NCI-H1417 treated with DMSO at 0.1 percent for 48 hours (cell line): ENCODE measurements around the gene LRRC46.
A peak's percentile ranks its signal among the peaks of the same experiment; 100 is the strongest.

Source experiments
- DNase-seq: peaks from one replicate; lab custom pipeline; 2025; lab: John Stamatoyannopoulos, UW

LRRC46 gene, protein sequence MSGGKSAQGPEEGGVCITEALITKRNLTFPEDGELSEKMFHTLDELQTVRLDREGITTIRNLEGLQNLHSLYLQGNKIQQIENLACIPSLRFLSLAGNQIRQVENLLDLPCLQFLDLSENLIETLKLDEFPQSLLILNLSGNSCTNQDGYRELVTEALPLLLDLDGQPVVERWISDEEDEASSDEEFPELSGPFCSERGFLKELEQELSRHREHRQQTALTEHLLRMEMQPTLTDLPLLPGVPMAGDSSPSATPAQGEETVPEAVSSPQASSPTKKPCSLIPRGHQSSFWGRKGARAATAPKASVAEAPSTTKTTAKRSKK

DNA sequence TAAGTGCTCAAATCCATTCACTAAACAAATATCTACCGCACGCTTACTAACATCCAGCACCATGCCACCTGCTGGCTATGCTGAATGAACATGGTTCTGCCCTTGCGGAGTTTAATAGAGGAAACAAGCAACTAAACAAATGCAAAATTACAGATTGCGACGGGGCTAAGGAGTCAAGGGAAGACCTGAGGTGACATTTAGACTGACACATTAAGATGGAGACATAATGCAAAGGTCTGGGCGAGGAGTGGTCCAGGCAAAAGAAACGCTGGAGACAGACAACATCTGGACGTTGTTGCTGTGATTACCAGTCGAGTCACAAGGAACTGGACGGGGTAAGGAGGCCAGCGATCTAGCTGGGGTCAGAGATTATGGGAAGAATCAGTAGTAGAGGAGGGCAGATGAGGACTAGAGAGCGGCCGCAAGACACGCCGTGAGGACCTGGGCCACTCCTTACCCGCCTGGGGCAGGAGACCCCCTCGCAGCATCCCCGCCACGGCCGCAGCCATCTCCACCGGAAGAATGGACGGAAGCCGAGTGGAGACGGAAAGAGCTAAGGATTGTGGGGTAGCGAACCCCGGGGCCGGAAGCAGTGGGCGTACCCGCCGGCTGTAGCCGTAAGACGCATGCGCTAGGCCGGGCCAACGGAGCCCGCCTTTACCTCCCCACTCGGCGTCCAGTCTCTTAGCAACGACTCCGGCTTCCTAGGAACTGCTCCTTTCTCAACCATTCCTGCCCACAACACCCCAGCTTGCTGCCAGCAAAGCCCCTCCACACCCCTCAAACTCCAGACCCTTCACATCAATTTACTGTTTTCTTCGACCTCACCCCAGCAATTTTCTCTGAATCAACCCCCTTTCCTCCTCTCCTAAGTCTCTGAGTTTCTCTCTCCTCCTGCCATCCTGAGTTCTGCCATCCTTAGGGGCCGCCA lies at the start of gene LRRC46, which contains the start of gene MRPL10:
Gene LRRC46 (plus strand): TSS at position 668 of the 931 bp plus-strand sequence. CDS start 320 bp downstream, outside the sequence.
Gene MRPL10 (minus strand): TSS at position 539 of the 931 bp plus-strand sequence. CDS start 30 bp downstream, at position 509.
- peak; percentile 66 for DNase-seq

DNA sequence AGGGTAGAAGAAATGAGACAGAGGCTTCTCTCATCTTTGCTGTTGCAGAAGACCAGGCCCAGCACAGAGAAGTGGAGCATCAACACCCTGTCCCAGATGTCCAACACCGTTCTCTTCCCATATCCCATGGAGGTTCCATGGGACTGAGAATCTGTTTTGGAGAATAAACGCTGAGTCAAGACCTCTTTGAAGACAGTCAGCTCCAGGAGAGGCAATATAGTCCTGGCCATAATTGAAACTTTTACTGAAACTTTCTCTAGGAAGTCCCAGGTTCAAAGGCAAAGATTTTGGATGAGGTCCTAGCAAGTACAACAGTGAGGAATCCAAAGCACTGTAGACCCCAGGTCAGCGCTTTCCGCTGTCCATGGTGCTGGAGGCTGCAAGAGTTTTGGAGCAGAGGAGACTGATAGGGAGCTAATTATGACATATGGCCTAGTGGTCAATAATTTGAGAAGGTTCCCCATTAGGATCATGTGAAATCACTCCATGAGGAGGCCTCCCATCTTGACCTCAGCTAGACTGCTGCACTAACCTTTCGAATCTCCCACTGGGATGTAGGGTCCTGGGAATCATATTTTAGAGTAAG lies 45.8 kb upstream of the LRRC46 start:
- DNase-seq: no peak

DNA sequence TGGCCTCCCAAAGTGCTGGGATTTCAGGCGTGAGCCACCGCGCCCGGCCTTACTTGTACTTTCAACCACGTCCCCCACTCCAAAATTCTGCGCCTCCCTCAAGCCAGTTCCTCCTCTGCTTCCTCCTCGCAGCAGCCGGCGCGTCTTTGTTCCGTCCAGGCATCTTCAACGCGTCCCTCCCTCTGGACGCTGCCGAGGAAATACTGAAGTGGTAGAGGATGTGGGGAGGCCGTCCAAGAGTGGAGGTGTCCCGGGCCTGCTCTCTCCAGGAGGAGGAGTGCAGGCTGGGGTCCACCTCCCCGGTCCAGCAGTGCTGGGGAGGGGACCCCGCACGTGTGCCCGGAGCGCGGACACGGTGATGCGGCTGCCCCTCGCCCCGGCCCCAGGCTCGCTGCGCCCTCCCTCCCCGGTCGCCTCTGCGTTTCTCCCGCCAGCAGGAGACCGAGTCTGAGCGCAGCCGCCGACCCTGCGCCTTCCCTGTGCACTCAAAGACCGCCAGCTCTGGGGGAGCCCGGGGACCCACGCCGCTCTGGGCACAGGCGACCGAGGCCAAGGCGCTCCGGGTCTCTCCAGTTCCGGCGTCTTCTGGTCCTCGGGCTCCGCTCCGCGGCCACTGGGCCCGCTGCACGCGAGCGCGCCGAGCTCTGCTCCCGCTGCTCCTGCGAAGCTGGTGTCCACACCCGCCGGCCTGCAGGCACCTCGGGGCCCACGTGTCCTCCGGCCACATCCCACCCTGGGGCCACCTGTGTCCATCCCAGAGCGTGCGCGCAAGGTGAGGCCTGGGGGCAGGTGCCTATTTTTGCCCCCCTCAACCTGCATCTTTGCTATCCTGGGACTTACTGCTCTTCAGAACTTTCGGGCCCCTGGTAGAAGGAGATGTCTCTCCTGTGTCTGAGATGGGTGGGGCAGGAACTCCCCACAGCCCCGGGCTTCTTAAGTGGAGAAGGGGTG lies 41.6 kb upstream of the LRRC46 start:
- no peak for DNase-seq

DNA sequence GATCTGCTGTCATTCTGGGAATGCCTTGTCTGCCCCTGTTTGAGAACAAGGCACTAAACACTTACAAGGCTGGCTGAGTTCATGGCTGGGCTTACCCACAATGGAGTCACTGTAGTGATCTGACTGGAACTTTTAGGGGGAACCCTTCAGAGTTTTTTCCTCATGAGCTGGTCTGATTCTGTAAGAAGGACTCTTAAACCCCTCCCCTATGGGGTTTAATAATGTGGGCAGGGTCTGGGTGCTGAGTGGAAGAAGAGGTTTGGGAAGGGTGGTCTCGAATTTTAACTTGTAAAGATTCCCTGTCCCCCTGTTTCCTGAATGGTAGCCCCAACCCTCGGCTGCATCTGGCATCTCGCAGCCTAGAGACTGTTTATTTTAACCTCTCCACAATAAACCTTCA lies 40.4 kb upstream of the LRRC46 start:
- DNase-seq: no peak

DNA sequence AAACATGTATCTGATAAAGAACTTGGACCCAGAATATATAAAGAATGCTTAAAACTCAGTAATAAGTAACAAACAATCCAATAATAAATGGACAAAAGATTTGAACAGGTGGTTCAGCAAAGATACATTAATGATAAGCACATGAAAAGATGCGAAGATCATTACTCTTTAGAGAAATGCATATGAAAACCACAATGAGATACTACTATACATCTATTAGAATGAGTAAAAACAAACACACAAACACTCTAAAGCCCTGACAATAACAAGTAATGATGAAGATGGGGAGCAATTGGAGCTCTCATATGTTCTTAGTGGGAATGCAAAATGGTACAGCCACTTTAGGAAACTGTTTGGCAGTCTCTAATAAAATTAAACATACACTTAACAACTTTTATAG lies 39.0 kb upstream of the LRRC46 start:
- DNase-seq: no peak

DNA sequence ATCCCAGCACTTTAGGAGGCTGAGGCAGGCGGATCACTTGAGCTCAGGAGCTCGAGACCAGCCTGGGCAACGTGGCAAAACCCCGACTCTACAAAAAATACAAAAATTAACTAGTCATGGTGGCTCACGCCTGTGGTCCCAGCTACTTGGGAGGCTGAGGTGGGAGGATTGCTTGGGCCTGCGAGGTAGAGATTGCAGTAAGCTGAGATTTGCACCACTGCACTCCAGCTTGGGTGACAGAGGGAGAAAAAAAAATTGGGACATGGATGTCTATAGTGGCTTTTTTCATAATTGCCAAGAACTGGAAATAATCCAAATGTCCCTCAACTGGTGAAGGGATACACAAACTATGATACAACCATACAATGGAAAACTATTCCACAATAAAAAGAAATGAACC lies 38.5 kb upstream of the LRRC46 start:
- DNase-seq: no peak

DNA sequence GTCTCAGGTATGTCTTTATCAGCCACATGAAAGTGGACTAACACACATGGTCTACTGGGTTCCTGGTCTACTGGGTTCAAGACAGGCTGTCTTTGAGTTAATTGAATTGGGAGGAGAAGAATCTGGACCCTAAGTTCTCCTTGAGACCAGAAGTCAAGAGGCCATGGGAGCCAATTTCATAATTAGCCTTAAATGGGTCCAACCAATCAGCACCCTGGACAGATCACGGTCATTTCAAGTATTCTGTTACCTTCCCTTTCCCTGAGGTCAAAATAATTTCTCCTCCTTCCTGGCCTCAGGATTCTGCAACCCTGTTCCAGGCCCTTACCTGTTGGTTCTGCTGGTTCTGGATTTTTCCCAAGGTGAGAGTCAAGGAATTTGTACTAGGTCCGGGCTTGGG lies 33.7 kb upstream of the LRRC46 start:
- DNase-seq: no peak

DNA sequence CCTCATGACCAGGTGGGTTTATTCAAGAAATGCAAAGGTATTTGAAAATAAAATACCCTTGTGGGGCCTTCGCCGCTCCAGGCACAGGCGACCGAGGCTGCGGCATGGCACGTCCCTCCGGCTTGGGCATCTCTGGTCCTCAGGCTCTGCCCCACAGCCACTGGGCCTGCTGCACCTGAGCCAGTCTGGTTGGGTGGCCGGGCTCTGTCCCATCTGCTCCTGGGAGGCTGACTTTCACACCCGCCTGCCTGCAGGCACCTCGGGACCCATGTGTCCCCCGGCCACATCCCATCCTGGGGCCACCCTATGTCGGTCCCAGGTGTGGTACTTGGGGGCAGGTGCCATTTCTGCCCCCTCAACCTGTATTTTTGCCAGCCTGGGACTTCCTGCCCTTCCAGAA lies 30.8 kb upstream of the LRRC46 start:
- no peak for DNase-seq

DNA sequence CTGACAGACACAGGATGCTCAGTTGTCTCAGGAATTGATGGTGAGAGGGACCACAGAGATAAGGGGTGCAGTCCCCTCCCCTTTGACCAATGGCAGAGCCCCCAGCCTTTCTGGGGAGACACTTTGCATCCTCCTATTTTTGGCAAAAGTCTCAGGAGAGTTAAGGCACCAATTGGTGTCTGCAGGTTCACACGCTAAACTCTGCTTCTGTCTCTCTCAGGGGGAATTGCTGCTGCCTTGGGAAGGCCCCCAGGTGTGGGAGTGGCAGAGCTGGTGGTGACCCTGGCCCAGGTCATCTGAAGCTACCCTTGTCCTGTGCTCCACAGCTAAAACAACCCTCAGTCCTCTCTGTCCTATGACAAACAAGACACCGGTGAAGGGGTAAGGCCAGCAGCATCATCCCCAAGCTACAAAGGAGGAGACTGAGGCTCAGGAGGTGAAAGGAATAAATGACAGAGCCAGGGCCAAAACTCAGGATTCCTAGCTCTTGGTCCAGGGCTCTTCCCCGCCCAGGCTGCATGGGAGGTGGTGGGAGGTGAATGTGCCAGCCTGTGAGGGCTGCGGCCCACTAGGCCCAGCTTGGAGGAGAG lies 30.2 kb upstream of the LRRC46 start:
- DNase-seq: no peak

DNA sequence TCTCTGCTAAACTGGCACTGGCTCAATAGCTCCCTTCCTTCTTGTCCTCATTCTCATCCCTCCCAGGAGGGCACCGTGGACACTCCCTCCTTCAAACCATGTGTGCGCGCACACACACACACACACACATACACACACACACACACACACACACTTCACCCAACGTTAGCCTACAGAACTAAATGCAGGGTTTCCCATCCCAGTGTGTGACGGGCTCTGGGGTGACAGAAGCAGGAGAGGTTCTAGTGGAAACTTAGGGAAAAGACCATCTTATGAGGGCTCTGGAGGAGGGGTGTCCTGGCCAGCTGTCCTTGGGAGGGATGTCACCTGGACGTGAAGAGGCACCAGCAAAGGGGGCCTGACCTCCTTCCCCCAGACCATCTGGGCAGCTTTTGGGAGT lies 29.6 kb upstream of the LRRC46 start:
- no peak for DNase-seq

DNA sequence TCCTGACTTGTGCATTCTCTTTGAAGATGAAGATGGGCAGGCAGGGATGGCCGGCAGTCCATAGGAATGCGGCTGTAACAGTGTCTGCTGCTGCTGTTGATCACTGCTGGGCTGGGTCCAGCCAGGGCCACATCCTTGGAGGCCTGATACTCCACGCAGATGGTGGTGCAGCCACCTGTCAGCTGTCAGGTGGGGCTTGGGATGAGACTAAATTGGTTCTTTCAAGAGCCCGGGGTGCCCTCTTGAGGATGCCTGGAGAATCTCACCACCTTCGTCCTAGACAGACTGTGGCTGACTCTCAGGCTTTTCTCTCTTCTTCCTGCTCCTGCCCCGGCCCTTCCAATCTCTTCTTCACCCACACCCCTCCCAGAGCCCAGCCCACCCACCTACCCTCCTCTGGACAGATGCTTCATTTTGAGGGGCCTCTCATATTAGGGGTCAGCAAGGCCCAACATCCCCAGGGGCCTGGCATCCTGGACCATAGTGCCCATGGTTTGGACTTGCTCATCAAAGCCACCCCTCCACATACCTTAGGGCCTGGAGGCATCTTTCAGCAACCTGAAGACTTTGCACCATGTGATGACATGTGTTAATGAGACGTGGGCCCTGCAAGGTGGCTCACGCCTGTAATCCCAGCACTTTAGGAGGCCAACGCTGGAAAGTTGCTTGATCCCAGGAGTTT lies 29.0 kb upstream of the LRRC46 start:
- DNase-seq: peak; percentile 7

DNA sequence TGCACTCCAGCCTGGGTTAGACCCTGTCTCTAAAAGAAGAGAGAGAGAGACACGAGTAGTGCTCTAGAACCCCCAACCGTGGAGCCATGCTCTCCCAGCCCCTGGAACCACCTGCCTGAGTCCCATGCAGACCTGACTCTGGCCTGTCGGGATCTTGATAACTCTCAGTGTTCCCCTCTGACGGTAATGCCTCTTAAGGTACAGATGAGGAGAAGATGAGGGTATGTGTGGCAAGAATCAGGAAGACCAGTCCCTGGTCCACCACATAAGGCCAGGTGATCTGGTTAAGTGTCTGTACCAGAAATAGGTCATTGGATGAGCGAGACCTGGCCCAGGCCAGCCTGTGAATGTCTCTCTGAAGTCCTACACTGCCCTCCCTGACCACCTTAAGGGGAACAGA lies 28.3 kb upstream of the LRRC46 start:
- DNase-seq: no peak

DNA sequence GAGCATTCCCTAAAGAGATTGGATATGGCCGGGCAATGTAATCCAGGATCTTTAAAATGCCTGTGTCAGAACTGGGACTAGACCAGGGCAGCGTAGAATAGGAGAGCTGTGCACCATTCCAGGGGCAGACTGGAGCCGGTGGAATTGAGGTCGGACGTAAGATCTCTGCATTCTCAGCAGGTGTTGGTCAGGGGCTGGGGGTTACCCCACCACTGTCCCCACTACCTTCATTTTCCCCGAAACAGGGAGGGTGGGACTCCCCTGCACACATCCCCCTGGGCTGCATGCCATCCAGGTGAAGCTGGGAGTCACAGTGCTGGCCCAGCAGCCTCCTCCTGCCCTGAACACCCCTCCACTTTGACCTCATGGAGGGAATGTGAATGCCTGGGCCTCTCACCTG lies 27.7 kb upstream of the LRRC46 start:
- DNase-seq: no peak

DNA sequence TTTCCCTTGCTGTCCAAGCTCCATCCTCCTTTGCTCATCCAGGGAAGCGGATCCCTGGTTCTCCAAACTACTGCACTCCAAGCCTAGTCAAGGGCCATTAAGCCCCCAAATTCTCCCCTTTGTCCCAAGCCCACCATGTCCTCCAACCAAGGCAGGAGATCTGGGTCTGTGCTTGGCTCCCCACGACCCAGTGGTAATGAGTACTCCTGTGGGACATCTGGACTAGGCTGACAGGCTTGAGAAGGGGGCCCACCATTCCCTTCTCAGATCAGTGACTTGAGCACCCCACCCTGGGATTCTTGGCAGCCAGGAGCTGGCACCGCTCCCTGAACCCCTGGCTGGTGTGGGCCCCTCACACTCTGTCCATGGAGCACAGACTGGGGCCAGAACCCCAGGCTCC lies 27.0 kb upstream of the LRRC46 start:
- no peak for DNase-seq

DNA sequence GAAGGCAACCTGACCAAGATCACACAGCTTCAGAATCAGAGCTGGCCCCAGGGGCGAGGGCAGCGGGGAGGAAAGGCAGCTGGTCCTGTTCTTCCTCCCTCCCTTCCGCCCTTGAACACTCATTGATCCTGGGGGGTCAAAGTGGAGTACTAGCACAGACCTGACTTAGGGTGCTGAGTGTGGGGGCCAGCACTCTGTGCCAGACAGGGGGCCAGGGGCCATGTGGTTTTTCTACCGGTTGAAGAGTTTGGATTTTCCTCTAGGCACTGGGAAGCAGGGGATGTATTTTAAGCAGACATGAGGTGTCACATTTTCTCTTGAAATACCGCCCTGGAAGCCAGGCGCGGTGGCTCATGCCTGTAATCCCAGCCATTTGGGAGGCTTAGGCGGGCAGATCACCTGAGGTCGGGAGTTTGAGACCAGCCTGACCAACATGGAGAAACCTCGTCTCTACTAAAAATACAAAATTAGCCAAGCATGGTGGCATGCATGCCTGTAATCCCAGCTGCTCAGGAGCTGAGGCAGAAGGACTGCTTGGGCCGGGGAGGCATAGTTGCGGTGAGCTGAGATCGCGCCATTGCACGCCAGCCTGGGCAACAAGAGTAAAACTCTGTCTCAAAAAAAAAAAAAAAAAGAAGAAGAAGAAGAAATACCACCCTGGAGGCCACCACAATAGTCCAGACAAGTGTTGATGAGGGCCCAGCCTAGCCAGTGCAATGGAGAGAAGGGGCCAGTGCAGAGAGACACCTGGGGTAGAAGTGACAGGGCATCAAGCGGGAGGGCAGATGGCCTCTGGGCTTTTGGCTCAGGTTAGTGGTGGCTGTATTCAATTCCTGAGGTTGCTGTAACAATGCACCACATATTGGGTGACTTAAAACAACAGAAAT lies 25.2 kb upstream of the LRRC46 start:
- DNase-seq: no peak

DNA sequence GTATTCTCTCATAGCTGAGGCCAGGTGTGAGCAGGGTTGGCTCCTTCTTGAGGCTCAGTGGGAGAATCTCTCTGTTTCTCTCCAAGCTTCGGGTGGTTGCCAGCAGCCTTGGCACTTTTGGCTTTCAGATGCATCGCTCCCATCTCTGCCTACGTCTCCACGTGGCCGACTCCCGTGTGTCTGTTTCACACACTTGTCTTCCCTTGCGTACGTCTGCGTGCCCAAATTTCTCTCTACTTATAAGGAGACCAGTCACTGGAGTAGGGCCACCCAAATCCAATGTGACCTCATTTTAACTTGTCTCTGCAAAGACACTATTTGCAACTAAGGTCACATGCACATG lies 24.6 kb upstream of the LRRC46 start:
- DNase-seq: no peak

DNA sequence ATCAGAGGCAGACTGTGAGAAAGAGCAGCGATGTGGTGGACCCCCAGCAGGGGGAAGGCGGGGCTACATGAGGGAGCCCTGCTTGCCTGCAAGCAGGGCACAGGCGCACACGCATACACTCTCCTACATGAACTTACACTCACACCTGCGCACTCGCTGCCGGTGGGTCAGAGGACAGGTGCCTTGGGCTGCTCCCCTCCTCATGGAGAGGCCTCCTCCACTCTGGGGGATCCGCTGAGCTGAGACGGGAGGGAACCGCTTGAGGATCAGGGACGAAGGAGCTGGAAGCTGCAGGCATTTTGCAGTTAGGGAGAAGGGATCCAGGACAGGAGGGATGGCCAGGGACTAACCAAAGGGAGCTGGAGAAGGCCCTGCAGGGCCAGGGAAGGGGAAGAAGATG lies 24.0 kb upstream of the LRRC46 start:
- DNase-seq: no peak

DNA sequence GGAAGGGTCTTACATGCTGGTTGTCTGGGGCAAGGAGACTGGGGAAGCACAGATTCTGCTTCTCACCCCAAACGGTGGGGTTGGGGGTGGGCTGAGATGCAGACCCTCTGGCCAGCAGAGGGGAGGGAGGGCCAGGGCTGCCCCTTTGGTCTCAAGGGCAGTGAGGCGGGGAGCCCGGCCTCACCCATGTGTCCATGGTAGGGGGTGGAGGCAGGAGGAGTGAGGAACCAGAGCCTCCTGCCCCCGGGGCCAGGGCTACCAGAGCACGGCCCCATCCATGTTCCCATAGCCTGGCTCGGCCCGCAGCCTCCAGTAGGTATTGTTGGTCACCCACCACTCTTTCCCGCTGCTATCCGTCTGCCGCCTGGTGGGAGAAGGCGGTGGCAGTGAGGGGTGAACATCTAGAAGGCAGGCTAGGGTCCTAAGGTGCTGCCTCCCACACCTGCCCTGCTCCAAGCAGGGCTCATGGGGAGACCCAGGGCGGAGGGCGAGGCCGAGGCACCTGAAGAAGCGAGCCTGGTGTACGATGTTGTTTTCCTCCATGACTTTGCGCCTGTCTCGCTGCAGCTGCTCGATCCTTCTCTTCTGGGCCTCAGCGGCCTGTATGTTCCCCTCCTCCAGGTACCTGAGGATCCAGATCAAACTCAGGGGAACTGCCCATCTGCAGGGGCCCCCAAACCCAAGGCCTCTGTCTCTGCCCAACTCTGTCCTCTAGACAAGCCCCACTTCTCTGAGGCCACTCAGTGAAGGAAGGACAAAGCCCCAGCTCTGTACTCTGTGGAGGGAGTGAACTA lies 23.2 kb upstream of the LRRC46 start:
- DNase-seq: no peak
